Cardiac muscle cell (in vitro differentiated cells and primary cell): ENCODE data around the gene ICAM2. TPM values are rescaled to one million over a fixed set of nuclear protein-coding genes. Genes with fewer than 3 reads are reported as not detected.
A peak's percentile ranks its signal among the peaks of the same experiment; 100 is the strongest.

Source experiments
- DNase-seq, 2 donors: peaks; one replicate each; pipeline versions ENCODE4 v3.0.0 to v3.0.0-alpha.2; 2010 to 2017; ENCODE audit warnings: low read depth in 1 of 2, low spot score in 1 of 2
- H3K27ac ChIP-seq: fragments of 200-600 bp; sonication (generic); 2 replicates; pipeline ENCODE4 v1.5.1; 2016
- H3K27me3 ChIP-seq: fragments of 200-600 bp; sonication (generic); 2 replicates; pipeline ENCODE4 v1.6.0; 2016; ENCODE audit warnings: control low read depth
- H3K36me3 ChIP-seq: fragments of 200-600 bp; sonication (generic); 2 replicates; pipeline ENCODE4 v1.5.1; 2016; ENCODE audit warnings: control low read depth
- H3K4me1 ChIP-seq: fragments of 200-600 bp; sonication (generic); 2 replicates; pipeline ENCODE4 v1.8.1; 2017; ENCODE audit warnings: low read depth, mild to moderate bottlenecking, mixed run types
- H3K4me3 ChIP-seq: fragments of 200-600 bp; sonication (generic); 2 replicates; pipeline ENCODE4 v1.5.1; 2016; ENCODE audit warnings: mild to moderate bottlenecking
- H3K9me3 ChIP-seq: fragments of 200-600 bp; sonication (generic); 2 replicates; pipeline ENCODE4 v1.5.1; 2017; ENCODE audit warnings: low read depth, mild to moderate bottlenecking, control low read depth
- polyA plus RNA-seq: library from polyadenylated mRNA; unstranded; fragments of >200 nt; fragmentation: Nextera tagmentation; extraction: Ambion mirVana; gene quantifications from 2 replicates; pipeline ENCODE4 v1.2.1, GENCODE V29; 2016
- total RNA-seq: library from RNA; depleted of rRNA; stranded (reverse); fragments of >200 nt; gene quantifications from 2 replicates; pipeline ENCODE4 v1.2.3, GENCODE V29; 2016
- TF ChIP-seq, protein P1 (sequence below): IDR thresholded peaks from 2 replicates; pipeline ENCODE4 v1.5.1; 2012; ENCODE audit warnings: low read depth, mild to moderate bottlenecking, low read length

The ICAM2 gene
- total and polyA plus RNA-seq, 2 experiments from 2014 or later = 1.1 TPM; not detected in 1

DNA sequence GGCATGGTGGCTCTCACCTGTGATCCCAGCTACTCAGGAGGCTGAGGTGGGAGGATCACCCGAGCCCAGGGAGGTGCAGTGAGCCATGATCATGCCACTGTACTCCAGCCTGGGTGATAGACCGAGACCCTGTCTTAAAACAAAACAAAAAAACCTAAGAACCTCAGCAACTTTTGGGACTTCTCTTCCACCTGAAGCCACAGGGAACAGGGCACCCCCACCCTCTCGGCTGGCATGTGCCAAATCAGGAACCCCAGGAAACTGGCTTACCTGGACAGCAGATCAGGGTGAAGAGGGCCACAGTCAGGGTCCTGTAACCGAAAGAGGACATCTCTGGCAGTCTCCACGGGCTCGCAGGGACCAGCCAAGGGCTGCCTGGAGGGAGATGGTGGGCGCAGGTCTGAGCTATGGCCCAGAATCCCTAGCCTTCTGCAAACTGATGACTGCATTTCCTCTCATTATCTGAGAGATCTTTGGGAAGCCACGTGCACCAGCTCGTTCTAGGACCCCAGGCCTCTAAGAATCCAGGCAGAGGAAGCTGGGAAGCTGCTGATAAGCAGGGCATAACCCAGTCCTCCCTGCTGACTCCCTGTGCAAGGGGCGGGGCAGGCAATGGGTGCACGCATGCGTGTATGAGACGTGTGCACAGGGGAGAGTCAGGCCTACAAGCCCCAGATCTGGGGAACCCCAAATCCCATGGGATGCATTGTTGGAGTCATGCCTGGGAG lies 13.9 kb downstream of the ICAM2 start:
- H3K4me1 ChIP-seq = no peaks in the 10 kb centered on the region
- H3K4me3 ChIP-seq = no peak overlapping the region
- TF ChIP-seq, protein P1, sequence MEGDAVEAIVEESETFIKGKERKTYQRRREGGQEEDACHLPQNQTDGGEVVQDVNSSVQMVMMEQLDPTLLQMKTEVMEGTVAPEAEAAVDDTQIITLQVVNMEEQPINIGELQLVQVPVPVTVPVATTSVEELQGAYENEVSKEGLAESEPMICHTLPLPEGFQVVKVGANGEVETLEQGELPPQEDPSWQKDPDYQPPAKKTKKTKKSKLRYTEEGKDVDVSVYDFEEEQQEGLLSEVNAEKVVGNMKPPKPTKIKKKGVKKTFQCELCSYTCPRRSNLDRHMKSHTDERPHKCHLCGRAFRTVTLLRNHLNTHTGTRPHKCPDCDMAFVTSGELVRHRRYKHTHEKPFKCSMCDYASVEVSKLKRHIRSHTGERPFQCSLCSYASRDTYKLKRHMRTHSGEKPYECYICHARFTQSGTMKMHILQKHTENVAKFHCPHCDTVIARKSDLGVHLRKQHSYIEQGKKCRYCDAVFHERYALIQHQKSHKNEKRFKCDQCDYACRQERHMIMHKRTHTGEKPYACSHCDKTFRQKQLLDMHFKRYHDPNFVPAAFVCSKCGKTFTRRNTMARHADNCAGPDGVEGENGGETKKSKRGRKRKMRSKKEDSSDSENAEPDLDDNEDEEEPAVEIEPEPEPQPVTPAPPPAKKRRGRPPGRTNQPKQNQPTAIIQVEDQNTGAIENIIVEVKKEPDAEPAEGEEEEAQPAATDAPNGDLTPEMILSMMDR = no peak
- no peaks in the 10 kb centered on the region for H3K27me3 ChIP-seq
- no peaks in the 10 kb centered on the region for H3K36me3 ChIP-seq
- DNase-seq = peak in 1 of 2 donors; percentile 49
- no peaks in the 10 kb centered on the region for H3K9me3 ChIP-seq
- H3K27ac ChIP-seq = no peak overlapping the region

DNA sequence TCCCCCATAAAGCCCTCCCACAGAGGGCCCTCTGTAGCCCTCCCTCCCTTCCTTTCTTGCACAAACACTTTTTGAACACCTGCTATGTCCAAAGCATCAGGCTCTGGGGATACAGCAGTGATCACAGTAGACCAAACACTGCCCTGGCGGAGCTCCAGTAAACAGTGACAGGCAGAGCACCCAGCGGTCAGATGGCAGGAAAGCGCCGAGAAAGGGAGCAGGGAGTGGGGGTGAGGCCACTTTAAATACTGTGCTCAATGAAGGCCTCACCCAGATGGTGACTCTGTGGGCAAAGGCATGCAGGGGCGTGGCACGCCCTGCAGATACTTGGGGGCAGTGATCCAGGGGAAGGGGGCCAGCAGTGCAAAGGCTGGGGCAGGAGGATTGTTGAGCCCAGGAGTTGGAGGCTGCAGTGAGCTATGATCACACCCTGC lies 14.7 kb downstream of the ICAM2 start:
- H3K4me1 ChIP-seq = no peaks in the 10 kb centered on the region
- no peaks in the 10 kb centered on the region for H3K9me3 ChIP-seq
- TF ChIP-seq, protein P1 = no peak
- H3K36me3 ChIP-seq = no peaks in the 10 kb centered on the region
- H3K4me3 ChIP-seq = no peak overlapping the region
- no peaks in the 10 kb centered on the region for H3K27me3 ChIP-seq
- no peak overlapping the region for H3K27ac ChIP-seq
- no peak for DNase-seq

DNA sequence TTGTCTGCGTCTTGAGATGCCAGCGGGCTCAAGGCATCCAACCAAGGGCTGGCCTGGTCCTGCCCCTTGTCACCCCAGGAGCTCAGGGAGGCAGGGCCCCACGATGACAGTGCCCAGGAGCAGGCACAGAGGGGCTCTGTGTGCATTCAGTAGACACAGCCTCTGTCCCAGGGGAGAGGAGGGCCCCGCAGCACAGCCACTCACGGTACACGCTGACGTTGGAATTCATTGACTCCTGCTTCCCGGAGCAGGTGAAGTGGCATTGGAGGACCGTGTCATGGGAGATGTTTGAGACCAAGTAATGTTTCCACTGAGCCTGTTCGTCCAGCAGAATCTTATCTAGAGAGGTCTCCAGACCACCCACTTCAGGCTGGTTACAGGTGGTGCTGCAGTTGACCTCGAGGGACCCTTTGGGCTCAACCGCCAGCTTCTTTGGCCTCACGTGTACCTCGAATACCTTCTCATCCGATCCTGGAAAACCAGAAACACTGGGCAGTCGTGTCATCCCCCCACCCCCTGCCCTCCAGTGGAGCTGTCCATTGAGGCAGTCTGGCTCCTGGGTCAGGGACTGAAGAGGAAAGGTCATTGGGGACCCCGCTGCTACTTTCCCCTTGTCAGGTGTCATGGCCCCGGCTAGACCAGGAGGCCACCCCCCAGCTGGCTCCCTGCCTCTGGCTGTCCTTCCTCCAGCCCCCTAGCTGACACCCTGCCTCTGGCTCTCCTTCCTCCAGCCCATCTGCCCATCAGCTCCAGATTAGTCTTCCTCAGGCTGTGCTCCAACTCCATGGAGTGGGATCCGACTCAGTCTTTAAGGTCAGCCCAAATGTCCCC lies 15.3 kb downstream of the ICAM2 start:
- Histone ChIP-seq H3K27ac (no peak overlapping the region), H3K27me3 (no peaks in the 10 kb centered on the region), H3K9me3 (no peaks in the 10 kb centered on the region), H3K36me3 (no peaks in the 10 kb centered on the region), H3K4me3 (no peak overlapping the region), H3K4me1 (no peaks in the 10 kb centered on the region)
- no peak for DNase-seq
- TF ChIP-seq, protein P1 = no peak

DNA sequence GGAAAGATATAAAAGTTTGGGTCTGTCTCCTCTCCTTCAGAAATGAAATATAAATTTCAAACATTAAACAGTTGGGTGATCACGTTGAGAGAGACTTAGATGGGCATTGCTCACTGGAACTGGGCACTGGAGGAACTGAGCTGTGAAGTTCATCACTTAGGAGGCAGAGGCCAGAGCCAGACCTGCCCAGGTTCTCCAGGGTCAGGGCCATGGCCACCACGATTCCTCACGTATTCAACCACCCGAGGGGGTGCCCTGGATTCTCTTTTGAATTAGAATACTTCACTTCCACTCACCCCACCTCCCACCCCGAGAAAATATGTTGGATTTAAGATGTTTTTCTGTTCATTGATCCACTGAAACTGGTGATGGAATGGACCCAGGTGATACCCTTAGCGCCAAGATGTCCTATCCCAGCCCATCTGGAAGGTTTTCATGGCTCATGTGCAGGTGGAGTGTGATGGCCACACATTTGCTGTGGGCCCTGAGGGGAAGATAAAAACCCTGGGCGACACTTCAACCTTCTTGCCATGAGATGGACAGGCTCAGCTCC lies 16.1 kb downstream of the ICAM2 start:
- no peaks in the 10 kb centered on the region for H3K27me3 ChIP-seq
- no peak for DNase-seq
- no peaks in the 10 kb centered on the region for H3K9me3 ChIP-seq
- H3K4me3 ChIP-seq = no peak overlapping the region
- TF ChIP-seq, protein P1 = no peak
- no peaks in the 10 kb centered on the region for H3K36me3 ChIP-seq
- no peaks in the 10 kb centered on the region for H3K4me1 ChIP-seq
- no peak overlapping the region for H3K27ac ChIP-seq

DNA sequence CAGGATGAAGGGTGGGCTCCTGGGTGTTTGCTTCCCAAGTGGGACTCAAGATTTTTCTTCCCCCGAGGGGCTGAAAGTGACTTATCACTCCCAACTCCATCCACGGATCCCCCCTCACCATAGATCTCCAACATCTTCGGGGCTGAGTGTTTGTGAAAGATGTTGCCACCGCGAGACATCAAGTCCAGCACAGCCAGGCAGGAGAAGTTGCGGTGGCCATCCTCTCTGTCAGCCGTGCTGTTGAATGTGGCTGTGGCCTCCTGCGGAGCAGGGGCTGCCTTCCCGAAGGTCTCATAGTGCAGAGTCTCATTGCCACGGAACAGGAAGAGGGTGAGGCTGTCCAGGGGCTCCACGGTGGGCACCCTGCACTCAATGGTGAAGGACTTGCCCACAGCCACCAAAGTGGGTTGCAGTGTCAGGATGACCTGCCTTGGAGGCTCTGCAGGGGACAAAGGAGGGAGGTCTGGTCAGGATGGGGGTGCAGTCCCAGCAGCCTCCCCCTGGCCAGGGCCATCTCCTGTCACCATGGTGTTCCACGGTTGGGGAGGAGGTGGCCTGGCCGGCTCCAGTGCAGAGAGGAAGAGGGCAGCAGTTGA lies 16.8 kb downstream of the ICAM2 start:
- Histone ChIP-seq H3K27ac (no peak overlapping the region), H3K4me3 (no peak overlapping the region), H3K4me1 (no peaks in the 10 kb centered on the region), H3K36me3 (no peaks in the 10 kb centered on the region), H3K9me3 (no peaks in the 10 kb centered on the region), H3K27me3 (no peaks in the 10 kb centered on the region)
- TF ChIP-seq, protein P1 = no peak
- DNase-seq = no peak
